GM18505 (cell line): ENCODE measurements around the gene DNAJC2.

ENCODE experiments used
- ATAC-seq: cut with Tn5 transposase; IDR thresholded peaks from one replicate; pipeline ENCODE4 v1.9.1; 2021; ENCODE audit not compliant: unreplicated experiment
- POLR2A ChIP-seq: IDR thresholded peaks from 4 replicates; pipeline ENCODE4 v1.6.1; 2011; ENCODE audit warnings: borderline replicate concordance; ENCODE audit not compliant: insufficient read depth, insufficient read length; ENCODE audit errors: extremely low read depth

Gene DNAJC2

DNA sequence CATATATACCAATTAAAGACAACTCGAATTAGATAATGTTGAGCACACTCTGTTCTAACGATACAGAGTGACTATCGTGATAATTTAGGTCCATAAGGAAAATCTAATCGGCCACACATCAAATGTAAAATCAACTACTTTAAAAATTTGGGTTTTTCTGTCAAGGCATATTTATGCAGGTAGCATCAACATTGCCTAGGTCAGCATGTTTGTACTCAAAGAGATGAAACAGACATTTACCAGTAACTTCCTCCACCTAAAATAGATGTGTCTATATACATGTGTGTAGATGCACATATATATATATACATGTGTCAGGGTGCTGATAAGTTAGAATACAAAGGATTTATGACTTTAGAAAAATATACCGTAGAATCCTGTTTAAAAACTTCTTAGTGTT is 24.9 kb upstream of the DNAJC2 start:
- no peak for ATAC-seq
- TF ChIP-seq POLR2A: no peak

DNA sequence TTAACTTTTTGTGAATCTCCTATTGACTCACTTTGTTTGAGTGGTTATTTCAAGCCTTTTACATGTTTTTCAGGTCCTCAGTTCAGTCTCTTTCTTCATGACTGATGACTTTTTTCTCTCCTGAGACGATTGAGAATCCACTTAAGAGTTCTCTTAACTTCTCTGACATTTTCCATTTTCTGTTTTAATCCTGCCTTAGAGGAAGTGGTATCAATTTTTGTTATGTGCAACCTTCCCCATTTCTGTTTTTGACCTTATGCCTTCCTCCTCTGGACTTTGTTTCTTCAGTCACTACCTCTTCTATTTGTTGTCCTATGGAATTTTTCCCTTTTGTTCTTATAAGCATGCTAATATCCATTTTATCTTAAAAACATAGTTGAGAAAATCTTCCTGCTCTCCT is 5.2 kb upstream of the DNAJC2 start:
- ATAC-seq: no peak
- TF ChIP-seq POLR2A: no peak

DNA sequence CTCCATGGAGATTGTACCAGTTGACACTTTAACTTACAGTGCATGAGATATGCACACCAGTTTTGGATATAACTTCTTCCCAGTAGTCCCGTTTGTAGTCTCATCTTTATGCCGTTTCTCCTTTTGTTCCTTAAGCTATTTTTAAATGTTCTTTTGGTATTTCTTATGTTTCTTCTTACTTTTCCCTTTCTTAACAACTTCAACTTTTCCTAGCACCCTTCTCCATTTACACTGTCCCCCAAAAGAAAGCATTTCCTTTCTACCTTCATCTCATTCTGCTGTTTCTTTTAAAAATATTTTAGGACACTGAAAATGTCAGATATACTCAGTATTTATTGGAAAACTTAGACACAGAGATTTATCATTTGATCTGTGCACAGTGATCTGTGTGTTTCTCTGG is 4.4 kb upstream of the DNAJC2 start:
- no peak for TF ChIP-seq POLR2A
- no peak for ATAC-seq

DNA sequence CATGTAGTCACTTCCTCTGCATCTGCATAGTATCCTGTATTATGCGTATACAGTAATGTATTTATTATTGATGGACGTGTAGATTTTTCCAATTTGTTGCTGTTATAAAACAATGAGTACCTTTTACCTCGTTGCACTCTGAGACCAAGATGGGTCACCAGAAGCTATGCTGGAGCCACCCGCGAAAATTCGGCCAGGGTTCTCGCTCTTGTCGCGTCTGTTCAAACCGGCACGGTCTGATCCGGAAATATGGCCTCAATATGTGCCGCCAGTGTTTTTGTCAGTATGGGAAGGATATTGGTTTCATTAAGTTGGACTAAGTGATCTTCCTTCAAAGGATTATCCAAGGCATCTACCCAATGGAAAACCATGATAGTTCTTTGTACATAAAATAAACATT is 3.9 kb upstream of the DNAJC2 start:
- no peak for ATAC-seq

DNA sequence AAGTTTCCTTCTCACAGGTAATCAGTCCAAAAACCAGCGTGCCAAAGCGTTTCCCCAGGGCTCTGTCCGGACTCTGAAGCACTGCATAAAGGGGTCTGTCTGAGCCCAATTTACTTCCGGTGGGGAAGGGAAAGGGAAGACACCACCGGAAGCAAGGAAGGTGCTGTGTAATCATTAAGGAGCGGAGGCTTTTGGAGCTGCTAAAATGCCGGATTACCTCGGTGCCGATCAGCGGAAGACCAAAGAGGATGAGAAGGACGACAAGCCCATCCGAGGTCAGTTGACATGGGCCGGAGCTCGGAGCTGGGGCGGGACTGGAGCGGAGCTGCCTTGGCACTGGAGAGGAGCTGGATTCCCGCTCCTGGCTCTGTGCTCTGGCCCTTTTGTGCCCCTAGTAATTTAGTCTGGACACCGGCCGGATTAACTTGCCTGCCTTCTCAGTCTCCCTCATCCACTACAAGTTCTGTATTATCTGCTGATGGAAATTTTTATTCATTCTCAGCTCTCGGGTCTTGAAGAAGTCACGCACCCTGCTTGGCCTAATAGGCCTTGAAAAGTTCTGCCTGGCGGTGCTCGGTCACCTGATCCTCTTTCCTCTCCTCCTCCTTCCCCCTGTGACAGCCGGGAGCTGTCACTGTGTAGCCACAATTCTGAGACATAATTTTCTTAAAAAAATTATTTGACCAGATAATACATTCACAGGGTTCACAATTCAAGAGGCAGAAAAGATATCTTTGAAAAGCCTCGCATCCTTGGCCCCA is 3.1 kb upstream of the DNAJC2 start, which contains the start of gene PSMC2:
Gene PSMC2 (plus strand): TSS at position 137 of the 761 bp plus-strand sequence. CDS start 69 bp downstream, at position 206.
- TF ChIP-seq POLR2A: peak; percentile 68

More for the DNA sequence above, 3.9 kb upstream of the DNAJC2 start:
- TF ChIP-seq POLR2A: no peak

DNA sequence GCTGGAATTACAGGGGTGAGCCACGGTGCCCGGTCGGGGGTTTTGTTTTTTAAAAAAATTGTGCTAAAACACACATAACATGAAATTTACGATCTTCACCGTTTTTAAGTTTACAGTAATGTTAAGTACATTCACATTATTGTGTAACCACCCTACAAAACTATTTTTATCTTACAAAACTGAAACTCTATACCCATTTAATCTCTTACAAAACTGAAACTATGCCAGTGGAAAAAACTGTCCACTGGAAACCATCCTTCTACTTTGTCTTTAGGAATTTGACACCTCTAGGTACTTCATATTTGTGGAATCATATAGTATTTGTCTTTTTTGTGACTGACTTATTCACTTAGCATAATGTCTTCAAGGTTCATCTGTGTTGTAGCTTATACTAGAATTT is 1.8 kb upstream of the DNAJC2 start:
- no peak for TF ChIP-seq POLR2A
- no peak for ATAC-seq

More for the DNA sequence above, 3.1 kb upstream of the DNAJC2 start, which contains the start of gene PSMC2:
- peak; percentile 68 for ATAC-seq

DNA sequence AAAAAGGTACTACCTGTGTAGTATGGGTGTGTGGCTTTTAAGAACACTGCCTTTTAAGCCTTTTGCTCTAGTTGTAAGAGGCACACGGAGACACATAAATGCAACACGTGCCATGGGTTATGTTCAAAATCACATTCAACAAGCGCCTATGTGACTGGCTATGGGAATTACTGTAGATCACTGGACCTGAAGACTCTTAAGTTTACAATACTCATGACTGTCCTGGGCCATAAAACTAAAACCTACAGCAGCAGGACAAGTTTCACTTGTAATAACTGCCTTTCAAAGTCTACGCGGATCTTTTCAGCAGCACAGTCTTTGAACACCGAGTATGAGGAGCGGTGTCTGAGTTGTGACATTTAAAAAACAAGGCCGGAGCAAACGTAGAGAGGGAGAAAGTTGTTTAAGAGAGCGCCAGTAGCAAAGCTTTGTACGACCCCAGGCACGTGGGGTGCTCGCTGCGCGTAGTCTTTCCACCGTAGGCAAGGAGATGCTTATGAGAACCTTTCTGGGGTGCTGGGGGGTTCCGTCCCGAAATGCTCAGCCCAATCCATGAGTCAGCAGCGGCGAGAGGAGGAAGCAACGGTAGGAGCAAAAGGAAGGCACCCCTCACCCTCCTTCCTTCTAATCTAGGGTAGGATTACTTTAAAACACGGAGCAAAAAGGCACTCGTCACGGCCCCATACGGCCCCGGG is 662 bp downstream of the DNAJC2 start:
- no peak for TF ChIP-seq POLR2A
- peak; percentile 6 for ATAC-seq

DNA sequence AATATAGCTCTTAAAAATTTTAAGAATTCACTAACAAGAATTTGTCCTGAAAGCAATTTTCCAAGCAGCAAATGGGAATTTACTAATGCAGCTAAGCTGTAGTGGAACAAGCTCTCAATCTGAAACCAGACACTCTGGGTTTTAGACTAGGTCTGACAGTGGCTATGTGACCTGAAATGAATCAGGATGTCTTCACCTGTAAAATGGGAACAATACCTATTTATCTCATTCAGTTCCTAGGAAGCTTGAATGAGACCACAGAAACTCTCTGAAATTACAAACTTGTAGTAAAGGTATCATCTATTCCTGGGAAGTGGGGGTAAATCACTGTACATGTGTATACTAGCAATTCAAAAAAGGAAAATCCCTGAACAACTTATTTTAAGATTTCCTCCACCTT is 1.2 kb downstream of the DNAJC2 start:
- ATAC-seq: no peak
- no peak for TF ChIP-seq POLR2A

DNA sequence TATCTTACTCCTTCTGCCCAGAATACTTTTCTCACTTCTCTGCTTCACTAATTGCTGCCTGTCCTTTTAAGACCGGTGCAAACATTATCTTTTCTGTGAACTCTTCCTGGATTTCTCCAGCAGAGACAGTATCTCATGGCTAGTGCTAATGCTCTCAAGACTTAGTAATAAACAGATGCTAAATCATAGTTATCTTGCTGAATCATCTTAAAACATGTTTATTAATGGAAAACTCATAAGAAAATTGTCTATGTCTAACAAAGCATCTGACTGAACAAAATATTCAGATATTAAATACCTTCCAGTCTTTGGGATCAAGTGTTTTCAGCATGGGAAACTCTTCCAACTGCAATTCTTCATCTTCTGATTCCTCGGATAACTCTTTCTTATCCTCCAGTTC is 3.1 kb downstream of the DNAJC2 start:
- no peak for ATAC-seq
- no peak for TF ChIP-seq POLR2A

DNA sequence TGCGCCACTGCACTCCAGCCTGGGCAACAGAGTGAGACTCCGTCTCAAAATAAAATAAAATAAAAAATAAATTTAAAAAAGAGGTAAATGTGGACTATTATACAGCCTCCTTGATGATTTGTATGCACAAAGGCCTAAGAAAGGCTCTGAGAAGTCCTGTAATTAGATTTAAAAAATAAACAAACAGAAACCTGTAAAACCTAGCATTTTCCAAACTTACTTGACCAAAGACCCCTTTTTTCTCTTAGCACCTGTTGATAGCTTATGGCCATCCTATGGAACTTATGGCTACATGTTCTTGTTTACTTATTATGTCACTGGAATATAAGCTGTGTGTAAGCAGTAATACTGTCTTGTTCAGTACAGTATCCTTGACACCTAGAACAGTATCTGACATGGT is 5.7 kb downstream of the DNAJC2 start:
- ATAC-seq: no peak
- no peak for TF ChIP-seq POLR2A

DNA sequence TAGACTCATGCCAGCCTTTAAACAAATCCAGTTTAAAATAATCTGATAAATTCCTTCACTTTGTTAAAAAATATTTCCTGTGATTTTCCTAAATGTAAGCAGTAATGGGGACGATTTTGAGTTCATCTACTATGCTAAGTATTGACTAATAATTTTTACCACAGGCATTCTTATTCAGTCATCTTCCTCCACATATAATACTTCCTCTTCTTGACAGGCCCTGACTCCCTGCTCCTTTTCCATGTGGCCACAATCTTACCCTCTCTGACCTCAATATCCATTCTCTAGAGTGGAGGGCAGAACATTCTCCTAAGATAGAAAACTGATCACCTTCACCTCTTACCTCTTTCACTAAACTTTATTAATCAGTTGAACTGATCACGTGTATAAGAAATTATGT is 7.8 kb downstream of the DNAJC2 start:
- ATAC-seq: no peak
- TF ChIP-seq POLR2A: no peak

DNA sequence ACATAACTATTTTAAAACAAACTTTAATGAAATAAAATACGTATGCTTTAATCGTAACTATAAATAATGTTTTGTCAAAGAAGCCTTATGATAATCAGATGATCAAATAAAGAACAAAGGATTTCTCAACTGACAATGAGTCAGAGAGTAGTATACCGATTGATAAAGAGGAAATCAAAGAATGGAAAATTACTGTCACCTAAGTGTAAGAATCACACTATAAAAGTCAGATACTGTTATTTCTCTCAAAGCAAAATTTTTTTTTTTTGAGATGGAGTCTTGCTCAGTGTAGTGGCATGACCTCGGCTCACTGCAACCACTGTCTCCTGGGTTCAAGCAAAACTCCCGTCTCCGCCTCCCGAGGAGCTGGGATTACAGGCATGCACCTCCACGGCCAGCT is 18.8 kb downstream of the DNAJC2 start:
- ATAC-seq: no peak
- TF ChIP-seq POLR2A: no peak

DNA sequence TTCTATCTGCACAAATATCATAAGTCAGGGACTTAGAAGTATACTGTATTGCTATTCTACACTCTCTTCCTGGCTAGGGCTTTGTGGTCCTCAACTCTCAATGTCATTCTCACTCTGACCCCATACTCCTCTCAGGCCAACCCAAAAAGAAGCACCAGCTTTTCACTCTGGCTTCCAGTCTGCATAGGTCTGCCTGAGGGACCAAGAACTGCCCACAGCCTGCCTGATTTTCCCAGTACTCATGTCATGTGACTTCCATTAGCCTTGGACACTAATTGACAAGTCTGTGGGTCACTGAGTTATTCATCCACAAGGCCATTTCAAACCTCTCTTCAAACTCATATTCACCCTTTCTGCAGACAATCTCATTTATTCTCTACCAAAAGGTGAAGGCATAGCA is 27.6 kb downstream of the DNAJC2 start:
- TF ChIP-seq POLR2A: no peak
- no peak for ATAC-seq

DNA sequence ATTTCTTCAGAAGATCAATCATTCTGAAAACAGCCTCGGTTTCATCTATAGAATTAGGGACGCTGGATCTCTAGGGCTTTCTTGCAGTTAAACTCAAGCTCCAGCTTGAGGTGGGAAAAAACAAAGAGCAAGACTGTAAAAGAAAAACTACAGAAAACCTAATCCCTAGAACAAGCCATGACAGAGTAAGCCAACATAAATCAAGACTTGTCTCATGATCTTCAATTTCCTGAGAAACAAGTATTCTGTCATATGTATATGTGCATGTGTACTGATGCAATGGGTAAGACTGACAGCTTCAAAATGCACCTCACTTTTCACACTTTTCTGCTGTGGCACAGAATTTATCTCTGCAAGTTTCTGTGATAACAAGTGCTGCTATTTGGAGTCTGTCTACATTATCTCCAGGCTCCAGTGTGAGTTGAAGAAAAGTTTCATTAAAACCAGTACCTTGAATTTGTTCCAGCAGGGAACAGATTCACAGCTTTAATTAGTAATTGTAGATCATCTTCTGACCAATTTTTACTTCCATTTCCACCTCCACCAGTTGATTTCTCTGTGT is 28.1 kb downstream of the DNAJC2 start:
- no peak for TF ChIP-seq POLR2A
- ATAC-seq: no peak
